IMR-90 (cell line): ENCODE measurements around the gene CAPN2. TPM values are rescaled to one million over a fixed set of nuclear protein-coding genes. Genes with fewer than 3 reads are reported as not detected.

Experiments
- ATAC-seq: fragments of 200-7000 bp; cut with Tn5 transposase; 2 replicates; pipeline ENCODE4 v1.9.1; 2020; ENCODE audit warnings: low read depth, mild to moderate bottlenecking, moderate library complexity
- BruUV-seq: library from RNA; stranded (reverse); fragments of 400-500 nt; replicated peaks from 2 replicates; lab custom pipeline; 2021; lab: Mats Ljungman, UMichigan
- CTCF ChIA-PET: fragments of 300-600 bp; formaldehyde crosslinking; extraction: SDS; loops from one replicate; lab custom pipeline; 2021; ENCODE audit warnings: antibody characterized with exemption; lab: Yijun Ruan, JAX
- POLR2A ChIA-PET: fragments of 300-600 bp; sonication (Branson Sonifier 250); formaldehyde crosslinking; loops from one replicate; lab custom pipeline; 2022; ENCODE audit warnings: antibody characterized with exemption; ENCODE audit not compliant: unreplicated experiment; lab: Charles Lee
- DNase-seq: peaks from one replicate; pipeline ENCODE4 v3.0.0; 2013
- H2AFZ ChIP-seq: replicated peaks from 2 replicates; pipeline ENCODE3; 2013; ENCODE audit warnings: low read length, mild to moderate bottlenecking; ENCODE audit not compliant: poor library complexity
- H2AK5ac ChIP-seq: 2 replicates; pipeline ENCODE4 v1.6.1; 2013; ENCODE audit warnings: low read depth, low read length, inconsistent platforms
- H2AK9ac ChIP-seq: replicated peaks from 2 replicates; pipeline ENCODE3; 2013; ENCODE audit warnings: mild to moderate bottlenecking, low read depth, low read length, moderate library complexity; ENCODE audit not compliant: poor library complexity
- H2BK120ac ChIP-seq: 2 replicates; pipeline ENCODE4 v1.6.1; 2013; ENCODE audit warnings: low read depth, low read length, inconsistent platforms
- H2BK15ac ChIP-seq: 3 replicates; pipeline ENCODE4 v1.6.1; 2013; ENCODE audit warnings: low read depth, low read length, inconsistent platforms
- H2BK20ac ChIP-seq: 2 replicates; pipeline ENCODE4 v1.6.1; 2013; ENCODE audit warnings: low read depth, mild to moderate bottlenecking, inconsistent platforms, low read length, moderate library complexity
- H2BK5ac ChIP-seq: 2 replicates; pipeline ENCODE4 v1.6.1; 2013; ENCODE audit warnings: mild to moderate bottlenecking, low read depth, low read length, inconsistent platforms; ENCODE audit not compliant: poor library complexity, severe bottlenecking
- H3K14ac ChIP-seq: replicated peaks from 2 replicates; pipeline ENCODE4 v1.6.1; 2013; ENCODE audit warnings: low read depth, low read length, inconsistent platforms
- H3K18ac ChIP-seq: 2 replicates; pipeline ENCODE4 v1.6.1; 2013; ENCODE audit warnings: low read depth, low read length, control low read depth
- H3K23ac ChIP-seq: 2 replicates; pipeline ENCODE4 v1.6.1; 2013; ENCODE audit warnings: low read depth, low read length, inconsistent platforms
- H3K27ac ChIP-seq: 2 replicates; pipeline ENCODE4 v1.5.1; 2013; ENCODE audit warnings: mild to moderate bottlenecking, control low read depth, low read length; ENCODE audit not compliant: insufficient read depth
- H3K27me3 ChIP-seq: 2 replicates; pipeline ENCODE4 v1.6.1; 2013; ENCODE audit warnings: low read length; ENCODE audit not compliant: control insufficient read depth, insufficient read depth
- H3K36me3 ChIP-seq: 2 replicates; pipeline ENCODE4 v1.6.1; 2013; ENCODE audit warnings: low read length, mixed read lengths; ENCODE audit not compliant: control insufficient read depth, insufficient read depth
- H3K4ac ChIP-seq: 2 replicates; pipeline ENCODE4 v1.6.1; 2013; ENCODE audit warnings: low read depth, low read length, inconsistent platforms
- H3K4me1 ChIP-seq: 2 replicates; pipeline ENCODE4 v1.6.1; 2013; ENCODE audit warnings: low read length, mixed read lengths; ENCODE audit not compliant: control insufficient read depth, insufficient read depth
- H3K4me2 ChIP-seq: 2 replicates; pipeline ENCODE4 v1.6.1; 2013; ENCODE audit warnings: low read depth, mild to moderate bottlenecking, control low read depth, low read length, moderate library complexity
- H3K4me3 ChIP-seq: 2 replicates; pipeline ENCODE4 v1.5.1; 2013; ENCODE audit warnings: low read depth, mild to moderate bottlenecking, control low read depth, low read length, moderate library complexity; ENCODE audit not compliant: insufficient read depth
- H3K56ac ChIP-seq: 2 replicates; pipeline ENCODE4 v1.6.1; 2013; ENCODE audit warnings: low read length, inconsistent platforms; ENCODE audit not compliant: insufficient read depth; ENCODE audit errors: extremely low read depth
- H3K79me1 ChIP-seq, 2 experiments: 2 replicates each; pipeline ENCODE4 v1.6.1; 2013; ENCODE audit warnings: low read length in 2 of 2, inconsistent platforms in 1 of 2, low read depth in 1 of 2
- H3K9ac ChIP-seq: 2 replicates; pipeline ENCODE4 v1.6.1; 2013; ENCODE audit warnings: low read depth, low read length, control low read depth
- H3K9me1 ChIP-seq: 2 replicates; pipeline ENCODE4 v1.6.1; 2013; ENCODE audit warnings: low read length, inconsistent platforms; ENCODE audit not compliant: insufficient read depth
- H3K9me3 ChIP-seq: 2 replicates; pipeline ENCODE4 v1.6.1; 2013; ENCODE audit warnings: low read length; ENCODE audit not compliant: control insufficient read depth, insufficient read depth
- H4K20me1 ChIP-seq: 2 replicates; pipeline ENCODE4 v1.6.1; 2013; ENCODE audit warnings: low read length, inconsistent platforms; ENCODE audit not compliant: insufficient read depth
- H4K5ac ChIP-seq: 2 replicates; pipeline ENCODE4 v1.6.1; 2013; ENCODE audit warnings: mild to moderate bottlenecking, low read depth, low read length, control low read depth
- H4K8ac ChIP-seq, 2 experiments: 2 replicates each; pipeline ENCODE4 v1.6.1; 2013; ENCODE audit warnings: low read depth in 2 of 2, low read length in 2 of 2, control low read depth in 1 of 2, inconsistent platforms in 1 of 2
- H4K91ac ChIP-seq: 2 replicates; pipeline ENCODE4 v1.6.1; 2013; ENCODE audit warnings: low read depth, low read length, inconsistent platforms; ENCODE audit not compliant: insufficient read depth
- BHLHE40 ChIP-seq: fragments of 150-350 bp; IDR thresholded peaks from 2 replicates; pipeline ENCODE4 v1.6.1; 2016; ENCODE audit warnings: mild to moderate bottlenecking, low read depth, low read length
- ELK1 ChIP-seq: fragments of 150-350 bp; IDR thresholded peaks from 2 replicates; pipeline ENCODE4 v1.6.1; 2016; ENCODE audit warnings: low read depth, mild to moderate bottlenecking, low read length, moderate library complexity, borderline replicate concordance
- FOS ChIP-seq: fragments of 150-350 bp; IDR thresholded peaks from 2 replicates; pipeline ENCODE4 v1.6.1; 2016; ENCODE audit warnings: low read depth, low read length
- MAZ ChIP-seq: IDR thresholded peaks from 2 replicates; pipeline ENCODE4 v1.6.1; 2012; ENCODE audit warnings: low read depth, mild to moderate bottlenecking, low read length, improper control_type of control experiment, moderate library complexity, borderline replicate concordance
- MXI1 ChIP-seq: IDR thresholded peaks from 2 replicates; pipeline ENCODE4 v1.6.1; 2012; ENCODE audit warnings: low read depth, mild to moderate bottlenecking, low read length, moderate library complexity, borderline replicate concordance
- NFE2L2 ChIP-seq: fragments of 150-350 bp; IDR thresholded peaks from 2 replicates; pipeline ENCODE4 v1.6.1; 2016; ENCODE audit warnings: low read depth, mild to moderate bottlenecking, low read length
- POLR2A ChIP-seq: IDR thresholded peaks from 2 replicates; pipeline ENCODE4 v1.6.1; 2012; ENCODE audit warnings: mild to moderate bottlenecking, low read depth, low read length
- RAD21 ChIP-seq: IDR thresholded peaks from 2 replicates; pipeline ENCODE4 v1.6.1; 2012; ENCODE audit warnings: low read length, improper control_type of control experiment
- RCOR1 ChIP-seq: IDR thresholded peaks from 2 replicates; pipeline ENCODE4 v1.6.1; 2012; ENCODE audit warnings: mild to moderate bottlenecking, low read length, improper control_type of control experiment; ENCODE audit not compliant: insufficient replicate concordance
- RFX5 ChIP-seq: IDR thresholded peaks from 2 replicates; pipeline ENCODE4 v1.8.0; 2012; ENCODE audit warnings: low read depth, mild to moderate bottlenecking, low read length, moderate library complexity
- SMC3 ChIP-seq: fragments of 150-350 bp; IDR thresholded peaks from 2 replicates; pipeline ENCODE4 v1.6.1; 2016; ENCODE audit warnings: low read depth, mild to moderate bottlenecking, antibody characterized with exemption, low read length, moderate library complexity
- WGBS, 2 experiments: methylation state at CpG; one replicate each; pipeline versions ENCODE4 v1.1.5 to v1.1.7; 2013; ENCODE audit warnings: missing lambda C conversion rate in 2 of 2; ENCODE audit not compliant: insufficient read length in 1 of 2; ENCODE audit errors: extremely low coverage in 2 of 2; 5-methylcytosine and 5-hydroxymethylcytosine counted together
- dilution Hi-C: fragments of 300-500 bp; cut with HindIII; formaldehyde crosslinking; loops from one replicate; pipeline ENCODE4 v1.14.3; 2018; ENCODE audit warnings: low sequenced_read_pairs; ENCODE audit not compliant: unreplicated experiment
- in situ Hi-C: fragments of 300-500 bp; cut with MboI; formaldehyde crosslinking; loops from 3 replicates; pipeline ENCODE4 v1.14.3; 2019; ENCODE audit warnings: low sequenced_read_pairs, inconsistent platforms, mixed read lengths
- intact Hi-C: fragments of 100-400 bp; cut with micrococcal nuclease; formaldehyde crosslinking; loops from 2 replicates; pipeline ENCODE4 v1.10.0; 2022
- polyA plus RNA-seq, 3 experiments: library from polyadenylated mRNA; depleted of rRNA; stranded (reverse); fragments of >200 nt; gene quantifications; 2 replicates each; pipeline ENCODE4 v1.2.3, GENCODE V29; 2012; ENCODE audit warnings: low replicate concordance in 1 of 3
- total RNA-seq: library from RNA; depleted of rRNA; stranded (reverse); fragments of >200 nt; gene quantifications from 2 replicates; pipeline ENCODE4 v1.2.3, GENCODE V29; 2012
- TF ChIP-seq, protein P1 (sequence below): fragments of 150-350 bp; IDR thresholded peaks from 2 replicates; pipeline ENCODE4 v1.6.1; 2017; ENCODE audit warnings: mild to moderate bottlenecking, antibody characterized with exemption, low read length, low read depth
- TF ChIP-seq, protein P2 (sequence below): conservative IDR thresholded peaks from 2 replicates; pipeline ENCODE4 v1.5.1; 2012; ENCODE audit warnings: mild to moderate bottlenecking, low read depth, low read length, improper control_type of control experiment

Gene CAPN2
- total and polyA plus RNA-seq, 2 of the 4 experiments (the other 2 are of a cell fraction) = 339 to 430 TPM

GRCh38 chr1:223726380-223727001 lies 14.2 kb downstream of the CAPN2 start:
- DNase-seq (peak; percentile 98), ATAC-seq (peak; percentile 58)
- Histone ChIP-seq H2BK120ac (peak overlapping the region; percentile 62), H3K9me3 (no peaks in the 10 kb centered on the region), H4K20me1 (peaks cover 71% of the 10 kb centered on the region), H2BK20ac (peak overlapping the region; percentile 58), H3K9me1 (peaks cover 51% of the 10 kb centered on the region), H3K23ac (peak overlapping the region; percentile 57), H2AK9ac (peak overlapping the region; percentile 90), H3K18ac (peak overlapping the region; percentile 82), H3K4ac (peak overlapping the region; percentile 81), H3K4me3 (no peak overlapping the region), H2BK15ac (peak overlapping the region; percentile 59; the same call in 1 of the 3 replicates), H4K91ac (peak overlapping the region; percentile 94), H3K4me1 (peaks cover 46% of the 10 kb centered on the region), H4K8ac (peak overlapping the region; percentile 30 to 80; a peak in 2 of 4 replicates), H2AK5ac (peak overlapping the region; percentile 86), H3K9ac (peak overlapping the region; percentile 43), H3K36me3 (peaks cover 32% of the 10 kb centered on the region), H3K4me2 (peak overlapping the region; percentile 68), H3K79me1 (peaks cover 32 to 73% of the 10 kb centered on the region in 2 experiments), H2AFZ (peak overlapping the region; percentile 65), H2BK5ac (peak overlapping the region; percentile 91), H4K5ac (peak overlapping the region; percentile 3; the same call in 1 of the 2 replicates), H3K27ac (peak overlapping the region; percentile 87), H3K27me3 (no peaks in the 10 kb centered on the region), H3K56ac (no peak overlapping the region), H3K14ac (peak overlapping the region; percentile 61)
- intact Hi-C loops = loop anchor here (2.0 kb wide), 1 partner anchor 22 kb away; no protein-coding TSS in a partner anchor
- WGBS, 2 experiments = no CpG with 5 or more reads among the region's 9 CpGs
- no TSS peak for BruUV-seq
- dilution Hi-C loops = no loop called here
- ChIA-PET CTCF (no interaction called here), POLR2A (interaction anchor here (0.7 kb wide), 1 partner anchor 25 kb away, joined by 5 read pairs; no protein-coding TSS in a partner anchor)
- TF ChIP-seq, protein P1, sequence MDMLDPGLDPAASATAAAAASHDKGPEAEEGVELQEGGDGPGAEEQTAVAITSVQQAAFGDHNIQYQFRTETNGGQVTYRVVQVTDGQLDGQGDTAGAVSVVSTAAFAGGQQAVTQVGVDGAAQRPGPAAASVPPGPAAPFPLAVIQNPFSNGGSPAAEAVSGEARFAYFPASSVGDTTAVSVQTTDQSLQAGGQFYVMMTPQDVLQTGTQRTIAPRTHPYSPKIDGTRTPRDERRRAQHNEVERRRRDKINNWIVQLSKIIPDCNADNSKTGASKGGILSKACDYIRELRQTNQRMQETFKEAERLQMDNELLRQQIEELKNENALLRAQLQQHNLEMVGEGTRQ = peak; percentile 87
- TF ChIP-seq RFX5 (no peak), BHLHE40 (peak; percentile 80), SMC3 (no peak), RAD21 (no peak), NFE2L2 (no peak), RCOR1 (no peak), MXI1 (peak; percentile 77; the same call in 1 of the 2 replicates), ELK1 (no peak), POLR2A (no peak), FOS (peak; percentile 98), MAZ (peak; percentile 66; the same call in 1 of the 2 replicates)
- TF ChIP-seq, protein P2, sequence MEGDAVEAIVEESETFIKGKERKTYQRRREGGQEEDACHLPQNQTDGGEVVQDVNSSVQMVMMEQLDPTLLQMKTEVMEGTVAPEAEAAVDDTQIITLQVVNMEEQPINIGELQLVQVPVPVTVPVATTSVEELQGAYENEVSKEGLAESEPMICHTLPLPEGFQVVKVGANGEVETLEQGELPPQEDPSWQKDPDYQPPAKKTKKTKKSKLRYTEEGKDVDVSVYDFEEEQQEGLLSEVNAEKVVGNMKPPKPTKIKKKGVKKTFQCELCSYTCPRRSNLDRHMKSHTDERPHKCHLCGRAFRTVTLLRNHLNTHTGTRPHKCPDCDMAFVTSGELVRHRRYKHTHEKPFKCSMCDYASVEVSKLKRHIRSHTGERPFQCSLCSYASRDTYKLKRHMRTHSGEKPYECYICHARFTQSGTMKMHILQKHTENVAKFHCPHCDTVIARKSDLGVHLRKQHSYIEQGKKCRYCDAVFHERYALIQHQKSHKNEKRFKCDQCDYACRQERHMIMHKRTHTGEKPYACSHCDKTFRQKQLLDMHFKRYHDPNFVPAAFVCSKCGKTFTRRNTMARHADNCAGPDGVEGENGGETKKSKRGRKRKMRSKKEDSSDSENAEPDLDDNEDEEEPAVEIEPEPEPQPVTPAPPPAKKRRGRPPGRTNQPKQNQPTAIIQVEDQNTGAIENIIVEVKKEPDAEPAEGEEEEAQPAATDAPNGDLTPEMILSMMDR = no peak
- in situ Hi-C loops = no loop called here
